GM23338 (cell line): ENCODE results near the gene LGALS3.

Source experiments
- EZH2 ChIP-seq: fragments of 200-600 bp; sonication (generic); IDR thresholded peaks from one replicate; pipeline ENCODE4 v1.8.0; 2017; ENCODE audit warnings: antibody characterized with exemption, mild to moderate bottlenecking, low read depth; ENCODE audit not compliant: unreplicated experiment
- EZH2phosphoT487 ChIP-seq: fragments of 200-600 bp; sonication (generic); IDR thresholded peaks from one replicate; pipeline ENCODE4 v1.8.1; 2018; ENCODE audit warnings: antibody characterized with exemption; ENCODE audit not compliant: unreplicated experiment
- TF ChIP-seq, protein P1 (sequence below), 2 experiments: fragments of 200-600 bp in 1 of 2; sonication (generic) in 1 of 2; conservative IDR thresholded peaks; 2 replicates each; pipeline versions ENCODE4 v1.5.1 to v1.6.1; 2016 to 2017; ENCODE audit warnings: antibody characterized with exemption in 2 of 2, low read depth in 2 of 2, mild to moderate bottlenecking in 2 of 2, moderate library complexity in 1 of 2

DNA sequence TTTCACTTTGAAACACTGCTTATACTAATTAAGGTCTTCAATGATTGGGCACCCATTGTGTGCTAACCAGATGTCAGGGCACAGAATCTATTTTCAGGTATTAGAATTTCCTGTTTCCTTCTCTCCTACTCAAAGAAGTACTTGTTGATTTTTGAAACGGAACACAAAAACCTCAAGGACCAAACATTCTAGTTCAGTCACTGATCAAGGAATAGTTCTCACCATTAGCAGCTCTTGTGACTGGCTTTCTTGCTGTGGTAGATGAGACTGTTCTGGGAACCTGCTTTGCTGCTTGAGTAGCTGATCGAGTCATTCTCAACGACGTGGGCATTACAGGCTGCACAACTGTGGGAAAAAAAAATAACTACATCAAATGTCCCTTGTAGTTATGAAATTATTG lies 51.4 kb downstream of the LGALS3 start:
- TF ChIP-seq, protein P1, sequence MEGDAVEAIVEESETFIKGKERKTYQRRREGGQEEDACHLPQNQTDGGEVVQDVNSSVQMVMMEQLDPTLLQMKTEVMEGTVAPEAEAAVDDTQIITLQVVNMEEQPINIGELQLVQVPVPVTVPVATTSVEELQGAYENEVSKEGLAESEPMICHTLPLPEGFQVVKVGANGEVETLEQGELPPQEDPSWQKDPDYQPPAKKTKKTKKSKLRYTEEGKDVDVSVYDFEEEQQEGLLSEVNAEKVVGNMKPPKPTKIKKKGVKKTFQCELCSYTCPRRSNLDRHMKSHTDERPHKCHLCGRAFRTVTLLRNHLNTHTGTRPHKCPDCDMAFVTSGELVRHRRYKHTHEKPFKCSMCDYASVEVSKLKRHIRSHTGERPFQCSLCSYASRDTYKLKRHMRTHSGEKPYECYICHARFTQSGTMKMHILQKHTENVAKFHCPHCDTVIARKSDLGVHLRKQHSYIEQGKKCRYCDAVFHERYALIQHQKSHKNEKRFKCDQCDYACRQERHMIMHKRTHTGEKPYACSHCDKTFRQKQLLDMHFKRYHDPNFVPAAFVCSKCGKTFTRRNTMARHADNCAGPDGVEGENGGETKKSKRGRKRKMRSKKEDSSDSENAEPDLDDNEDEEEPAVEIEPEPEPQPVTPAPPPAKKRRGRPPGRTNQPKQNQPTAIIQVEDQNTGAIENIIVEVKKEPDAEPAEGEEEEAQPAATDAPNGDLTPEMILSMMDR (conservative IDR thresholded peaks at IDR 0.05; ENCODE audit: low read depth in 2 of 2): no peak
- no peak for TF ChIP-seq EZH2
- TF ChIP-seq EZH2phosphoT487: no peak
